ENCODE results near the gene PRIM2.
"Not testable (repeated sequence)": the region's sequence is repeated elsewhere in the genome, so short reads cannot be mapped to it uniquely, and the experiment has no call there.

Gene PRIM2

GRCh38 chr6:57618959-57619358 lies 301.5 kb downstream of the PRIM2 start:
- H3K4me3 ChIP-seq (ENCODE audit: low read depth, low read length), result not testable (repeated sequence)

GRCh38 chr6:57631773-57632172 lies 314.3 kb downstream of the PRIM2 start:
- not testable (repeated sequence) for H3K4me3 ChIP-seq (ENCODE audit: low read depth, low read length)

- not testable (repeated sequence) for H3K4me3 ChIP-seq (ENCODE audit: low read depth, low read length)
Observed at GRCh38 chr6:57658526-57658925, 341.1 kb downstream of the PRIM2 start.

- H3K4me3 ChIP-seq (ENCODE audit: low read depth, low read length), result not testable (repeated sequence)
Observed at GRCh38 chr6:57659794-57660193, 342.4 kb downstream of the PRIM2 start.

- H3K4me3 ChIP-seq (ENCODE audit: low read depth, low read length), result not testable (repeated sequence)
Observed at GRCh38 chr6:57660940-57661339, 343.5 kb downstream of the PRIM2 start.

- H3K4me3 ChIP-seq (ENCODE audit: low read depth, low read length), result not testable (repeated sequence)
Observed at GRCh38 chr6:57668108-57668507, 350.7 kb downstream of the PRIM2 start.

- H3K4me3 ChIP-seq (ENCODE audit: low read depth, low read length), result not testable (repeated sequence)
Observed at GRCh38 chr6:57671237-57671636, 353.8 kb downstream of the PRIM2 start.

GRCh38 chr6:57671937-57672627 lies 354.7 kb downstream of the PRIM2 start:
- H3K4me3 ChIP-seq (ENCODE audit: low read depth, low read length), result not testable (repeated sequence)

GRCh38 chr6:57673281-57673680 lies 355.9 kb downstream of the PRIM2 start:
- H3K4me3 ChIP-seq (ENCODE audit: low read depth, low read length), result not testable (repeated sequence)

- not testable (repeated sequence) for H3K4me3 ChIP-seq (ENCODE audit: low read depth, low read length)
Observed at GRCh38 chr6:57675386-57675785, 358.0 kb downstream of the PRIM2 start.

GRCh38 chr6:57696382-57696781 lies 379.0 kb downstream of the PRIM2 start:
- not testable (repeated sequence) for H3K4me3 ChIP-seq (ENCODE audit: low read depth, low read length)

Measured in GM12875 (cell line).